Fibroblast of lung (primary cell): ENCODE results near the gene TSGA10.

Experiments used
- CTCF ChIP-seq, 2 donors: IDR thresholded peaks in 1 of 2; conservative IDR thresholded peaks in 1 of 2; 1 replicate in 1 of 2; 2 replicates in 1 of 2; pipeline ENCODE4 v1.5.1; 2011 to 2012; ENCODE audit warnings: low read length in 2 of 2, control low read depth in 1 of 2, inconsistent platforms in 1 of 2, low read depth in 1 of 2, mild to moderate bottlenecking in 1 of 2
- EZH2 ChIP-seq: IDR thresholded peaks from 2 replicates; pipeline ENCODE4 v1.5.1; 2012; ENCODE audit warnings: low read length, control low read depth, mild to moderate bottlenecking; ENCODE audit errors: missing control alignments

DNA sequence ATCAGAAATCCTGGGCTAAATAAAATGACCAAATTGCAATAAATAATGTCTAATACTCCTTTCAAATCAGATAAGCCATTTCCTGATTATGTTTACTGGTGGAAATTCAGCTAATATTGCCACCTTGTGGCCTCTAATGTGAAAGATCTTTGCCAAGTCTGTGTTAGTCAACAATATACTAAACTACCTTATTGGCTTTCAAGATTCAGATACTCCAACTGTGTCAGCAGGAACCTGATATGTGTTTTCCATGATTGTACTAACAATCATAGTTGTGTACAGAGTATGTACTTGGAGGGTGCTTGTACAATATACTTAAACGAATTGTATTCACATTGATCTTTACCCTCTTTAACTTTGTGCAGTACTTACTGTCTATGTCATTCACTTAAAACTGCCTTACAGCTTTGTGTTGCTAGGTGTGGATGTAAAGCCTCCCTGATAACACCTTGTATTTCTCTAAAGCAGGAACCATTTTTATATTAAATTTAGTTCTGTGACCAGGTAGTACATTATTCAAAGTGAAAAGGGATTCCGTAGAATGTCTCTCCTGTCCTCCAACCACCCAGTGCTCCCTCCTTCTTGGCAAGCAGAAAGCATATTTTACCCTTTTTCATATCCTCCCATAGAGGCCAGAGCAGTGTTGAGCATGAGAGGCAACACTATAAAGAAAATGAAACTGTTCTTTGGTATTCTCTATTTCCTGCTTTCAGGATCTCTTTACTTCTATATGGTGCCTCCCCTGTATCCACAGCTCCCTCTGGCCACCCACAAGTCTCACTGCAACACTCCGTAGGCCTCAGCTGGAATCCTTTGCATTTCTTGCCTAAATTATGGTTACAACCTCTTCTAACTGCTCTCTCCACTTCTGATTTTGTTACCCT is 88.4 kb downstream of the TSGA10 start:
- TF ChIP-seq CTCF (conservative IDR thresholded peaks at IDR 0.05 in 1 of 2, IDR thresholded peaks at IDR 0.05 in 1 of 2; ENCODE audit: low read depth in 1 of 2, low read length in 2 of 2), result peak; percentile 69 to 77
- no peak for TF ChIP-seq EZH2
